AG04450 (cell line): ENCODE results near the gene TSPAN14. TPM values are rescaled to one million over a fixed set of nuclear protein-coding genes. Genes with fewer than 3 reads are reported as not detected.
"Not testable (repeated sequence)": the region's sequence is repeated elsewhere in the genome, so short reads cannot be mapped to it uniquely, and the experiment has no call there.

ENCODE experiments used
- CTCF ChIA-PET: fragments of 300-600, 350-600 bp; formaldehyde crosslinking; extraction: SDS; loops from one replicate; lab custom pipeline; 2022; ENCODE audit warnings: antibody characterized with exemption, inconsistent platforms; lab: Charles Lee
- POLR2A ChIA-PET: fragments of 350-600 bp; formaldehyde crosslinking; extraction: SDS; loops from one replicate; lab custom pipeline; 2021; ENCODE audit warnings: antibody characterized with exemption, inconsistent platforms; lab: Yijun Ruan, JAX
- DNase-seq: peaks from one replicate; pipeline ENCODE4 v3.0.0-alpha.2; 2011; ENCODE audit warnings: low read depth, low spot score
- H3K27ac ChIP-seq: one replicate; pipeline ENCODE4 v1.5.1; 2012; ENCODE audit warnings: low read depth, low read length, control low read depth
- H3K27me3 ChIP-seq: one replicate; pipeline ENCODE4 v1.6.0; 2012; ENCODE audit warnings: low read length; ENCODE audit not compliant: control insufficient read depth, insufficient read depth
- H3K4me3 ChIP-seq: 2 replicates; pipeline ENCODE4 v1.5.1; 2011; ENCODE audit warnings: mild to moderate bottlenecking, low read depth, low read length, control low read depth
- H3K9me3 ChIP-seq: 2 replicates; pipeline ENCODE4 v1.5.1; 2012; ENCODE audit warnings: low read length; ENCODE audit not compliant: control insufficient read depth, insufficient read depth
- CTCF ChIP-seq: IDR thresholded peaks from 2 replicates; pipeline ENCODE4 v1.5.1; 2011; ENCODE audit warnings: low read depth, low read length, control low read depth, inconsistent platforms
- polyA plus RNA-seq: library from polyadenylated mRNA; depleted of rRNA; stranded (reverse); fragments of >200 nt; gene quantifications from 2 replicates; pipeline ENCODE4 v1.2.3, GENCODE V29; 2011

TSPAN14 gene
- polyA plus RNA-seq, 1 experiment = 27.3 TPM

GRCh38 chr10:80414142-80414895 is 39.8 kb upstream of the TSPAN14 start:
- no peak overlapping the region for H3K27ac ChIP-seq
- peak; percentile 6 for DNase-seq
- no peak overlapping the region for H3K4me3 ChIP-seq
- no peak for TF ChIP-seq CTCF
- ChIA-PET CTCF (interaction anchor here (1.3 to 1.8 kb wide), 2 partner anchors 36 to 92 kb away, joined by 3 to 7 read pairs; no protein-coding TSS in a partner anchor), POLR2A (no interaction called here)
- no peaks in the 10 kb centered on the region for H3K9me3 ChIP-seq
- H3K27me3 ChIP-seq = peaks cover 17% of the 10 kb centered on the region

GRCh38 chr10:80415734-80416478 is 38.2 kb upstream of the TSPAN14 start:
- CTCF ChIA-PET = no interaction called here

GRCh38 chr10:80416479-80417098 is 37.5 kb upstream of the TSPAN14 start:
- no peak for TF ChIP-seq CTCF
- CTCF ChIA-PET = no interaction called here

More at GRCh38 chr10:80415734-80416478, 38.2 kb upstream of the TSPAN14 start:
- Histone ChIP-seq H3K27ac (no peak overlapping the region), H3K4me3 (no peak overlapping the region), H3K9me3 (no peaks in the 10 kb centered on the region), H3K27me3 (peaks cover 15% of the 10 kb centered on the region)
- TF ChIP-seq CTCF = no peak
- no peak for DNase-seq
- POLR2A ChIA-PET = no interaction called here

GRCh38 chr10:80417256-80417655 is 36.9 kb upstream of the TSPAN14 start:
- CTCF ChIA-PET, H3K4me3 ChIP-seq, DNase-seq, H3K27ac ChIP-seq, POLR2A ChIA-PET, H3K9me3 ChIP-seq: not testable (repeated sequence)
- peaks cover 17% of the 10 kb centered on the region for H3K27me3 ChIP-seq

More at GRCh38 chr10:80416479-80417098, 37.5 kb upstream of the TSPAN14 start:
- no peak for DNase-seq
- H3K4me3 ChIP-seq = no peak overlapping the region
- H3K9me3 ChIP-seq = no peaks in the 10 kb centered on the region
- H3K27ac ChIP-seq = no peak overlapping the region
- POLR2A ChIA-PET = no interaction called here
- H3K27me3 ChIP-seq = peaks cover 17% of the 10 kb centered on the region

GRCh38 chr10:80421050-80421706 is 32.9 kb upstream of the TSPAN14 start:
- H3K4me3 ChIP-seq = no peak overlapping the region
- ChIA-PET POLR2A (no interaction called here), CTCF (no interaction called here)
- H3K27ac ChIP-seq = no peak overlapping the region
- no peak for TF ChIP-seq CTCF
- H3K9me3 ChIP-seq = no peaks in the 10 kb centered on the region
- peaks cover 11% of the 10 kb centered on the region for H3K27me3 ChIP-seq
- no peak for DNase-seq
